GM19240 (cell line): Measurements from ENCODE around the gene KIF7.
"Not testable (repeated sequence)": the region's sequence is repeated elsewhere in the genome, so short reads cannot be mapped to it uniquely, and the experiment has no call there.

ENCODE experiments used
- DNase-seq: peaks from one replicate; pipeline ENCODE4 v3.0.0; 2011; ENCODE audit warnings: low spot score; ENCODE audit not compliant: insufficient read length

The KIF7 gene

DNA sequence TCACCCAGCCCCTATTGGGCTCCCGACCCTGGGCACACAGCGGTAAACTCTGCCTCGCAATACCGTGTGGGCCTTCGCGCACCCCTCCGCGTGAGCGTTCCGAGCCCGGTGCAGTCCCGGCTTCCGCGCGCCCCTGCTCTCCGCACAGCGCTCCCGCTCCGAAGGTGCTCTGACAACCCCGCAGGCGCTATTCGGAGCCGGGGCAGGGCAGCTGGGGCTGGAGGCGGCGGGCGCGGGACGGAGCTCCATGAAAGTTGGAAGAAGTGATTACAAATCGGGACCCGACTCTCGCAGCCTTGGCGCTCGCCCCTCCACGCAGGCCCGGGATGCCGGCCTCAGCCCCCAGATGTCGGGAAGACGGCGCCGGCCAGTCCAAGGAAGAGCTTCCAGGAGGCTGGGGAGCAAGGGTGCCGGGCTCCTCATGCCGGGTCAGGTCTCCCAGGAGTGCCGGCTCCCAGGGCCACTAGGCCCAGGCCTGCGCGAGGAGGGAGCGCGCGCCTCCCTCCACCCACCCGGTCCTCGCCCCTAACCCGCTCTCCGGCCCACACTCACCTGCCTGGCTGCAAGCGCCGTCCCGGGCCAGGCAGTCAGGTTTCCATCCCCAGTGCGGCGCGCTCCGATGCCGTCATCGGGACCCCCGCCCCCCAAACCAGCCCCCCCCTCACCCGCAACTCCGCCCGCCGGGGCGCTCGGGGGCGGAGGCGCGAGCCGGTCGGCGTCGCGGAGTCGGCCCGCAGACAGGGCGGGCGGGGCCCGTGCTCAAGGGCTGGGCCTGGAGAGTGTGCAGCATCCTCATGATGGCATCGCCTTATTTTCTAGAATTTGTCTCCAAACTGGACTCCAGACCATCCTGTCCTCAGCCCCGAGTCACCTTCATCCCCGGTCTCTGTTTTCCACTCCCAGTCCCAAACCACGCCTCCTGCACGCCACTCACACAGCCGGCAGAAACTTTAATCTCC, at the start of gene KIF7:
TSS of gene KIF7 (minus strand) at position 621 of the 959 bp plus-strand sequence. CDS start 2,537 bp downstream, outside the sequence.
- DNase-seq = peak; percentile 42

DNA sequence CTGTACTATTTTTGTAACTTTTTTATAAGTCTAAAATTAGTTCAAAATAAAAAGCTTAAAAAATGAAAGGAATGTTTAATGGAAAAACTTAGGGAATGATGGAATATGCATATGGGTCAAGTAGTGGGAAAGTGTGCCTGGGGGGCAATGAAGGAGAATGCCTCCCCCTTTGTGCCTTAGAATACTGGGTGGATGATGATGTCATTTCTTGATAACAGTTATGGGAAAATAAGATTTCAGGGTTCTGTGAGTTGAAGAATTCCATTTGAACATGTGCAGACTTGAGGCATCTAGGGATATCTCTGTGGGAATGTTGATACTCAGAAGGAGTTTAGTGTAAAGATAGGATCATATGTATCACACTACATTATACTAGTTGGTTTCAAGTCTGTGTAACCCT, 49.1 kb upstream of the KIF7 start:
- no peak for DNase-seq

DNA sequence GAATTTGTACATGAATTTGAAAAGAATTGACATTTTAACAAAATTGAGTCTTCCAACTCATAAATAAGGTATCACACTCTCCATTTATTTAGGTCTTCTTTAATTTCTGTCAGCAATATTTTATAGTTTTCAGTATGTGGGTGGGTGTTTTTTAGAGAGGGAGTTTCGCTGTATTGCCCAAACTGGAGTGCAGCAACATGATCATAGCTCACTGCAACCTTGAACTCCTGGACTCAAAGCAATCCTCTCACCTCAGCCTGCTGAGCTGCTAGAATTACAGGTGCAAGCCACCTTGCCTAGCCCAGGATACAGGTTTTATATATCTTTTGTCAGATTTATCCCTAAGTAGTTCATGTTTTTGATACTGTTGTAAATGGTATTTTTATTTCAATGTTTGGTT, 39.9 kb upstream of the KIF7 start:
- DNase-seq = no peak

DNA sequence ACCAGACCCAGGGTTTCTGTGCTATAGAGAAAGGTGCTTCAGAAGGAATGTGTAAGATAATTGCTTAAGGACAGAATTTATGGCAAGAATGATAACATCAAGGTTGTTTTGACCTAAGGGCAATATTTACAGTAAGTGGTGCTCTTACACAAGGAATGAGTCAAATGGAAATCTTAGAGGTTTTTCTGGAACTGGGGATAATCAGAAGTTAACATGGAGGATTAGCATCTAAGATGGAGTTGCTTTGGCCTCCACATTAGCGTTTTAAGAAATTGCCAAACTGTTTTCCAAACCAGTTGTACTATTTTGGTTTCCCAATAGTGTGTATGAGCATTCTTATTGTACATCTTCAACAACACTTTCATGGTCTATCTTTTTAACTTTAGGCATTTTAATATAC, 38.4 kb upstream of the KIF7 start:
- no peak for DNase-seq

GRCh38 chr15:89693091-89693490, 37.8 kb upstream of the KIF7 start:
- no peak for DNase-seq

DNA sequence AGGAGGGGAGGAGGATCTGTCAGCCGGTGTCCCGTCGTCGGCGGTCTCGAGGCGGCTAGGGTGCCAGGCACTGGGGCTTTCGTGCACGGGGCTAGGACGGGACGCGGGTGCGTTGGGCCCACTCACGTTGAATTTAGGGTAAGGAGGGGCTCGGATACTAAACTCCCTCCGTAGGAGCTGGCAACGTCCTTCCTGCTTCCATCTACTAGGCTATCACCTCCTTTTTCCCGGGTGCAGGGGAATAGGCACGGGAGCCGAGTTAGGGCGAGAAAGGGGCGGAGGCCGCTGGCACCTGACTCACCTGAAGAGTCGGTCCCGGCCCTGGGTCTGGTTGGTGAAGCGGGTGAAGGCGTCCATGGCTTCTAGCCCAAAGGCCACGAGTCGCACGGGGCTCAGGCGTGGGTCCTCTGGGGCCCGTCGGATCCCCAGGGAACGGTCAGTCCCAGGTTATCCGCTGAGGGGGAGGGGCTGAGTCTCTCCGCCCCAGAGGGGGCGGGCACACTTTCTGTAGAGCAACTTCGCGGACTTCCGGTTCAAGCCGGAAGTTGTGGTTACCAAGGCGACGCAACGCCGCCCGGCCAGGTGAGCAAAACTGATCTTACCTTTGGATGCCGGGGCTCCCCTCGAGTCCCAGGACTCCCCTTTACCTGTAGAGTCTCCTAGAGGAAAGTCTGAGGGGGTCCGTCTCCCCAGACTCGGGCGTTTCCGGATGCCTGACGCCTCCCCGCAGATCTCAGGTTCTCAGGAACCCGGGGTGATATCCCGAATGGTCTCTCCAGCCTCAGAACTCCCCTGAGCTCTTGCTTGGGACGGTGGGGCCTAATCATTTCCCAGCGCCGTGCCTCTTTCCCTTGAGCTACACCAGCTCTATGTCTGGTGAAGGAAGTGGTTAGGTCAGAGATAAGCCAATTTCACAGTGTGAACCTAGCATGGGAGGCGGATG, 35.3 kb upstream of the KIF7 start, which contains the start of the genes PEX11A and WDR93:
TSS of gene PEX11A (minus strand) at position 479 of the 943 bp plus-strand sequence. CDS start at position 357, 122 bp downstream.
TSS of gene WDR93 (plus strand) at position 536 of the 943 bp plus-strand sequence. CDS start 10,936 bp downstream, outside the sequence.
- DNase-seq = peak; percentile 40

- not testable (repeated sequence) for DNase-seq
These were observed 34.6 kb upstream of the KIF7 start for GRCh38 chr15:89689930-89690275.

DNA sequence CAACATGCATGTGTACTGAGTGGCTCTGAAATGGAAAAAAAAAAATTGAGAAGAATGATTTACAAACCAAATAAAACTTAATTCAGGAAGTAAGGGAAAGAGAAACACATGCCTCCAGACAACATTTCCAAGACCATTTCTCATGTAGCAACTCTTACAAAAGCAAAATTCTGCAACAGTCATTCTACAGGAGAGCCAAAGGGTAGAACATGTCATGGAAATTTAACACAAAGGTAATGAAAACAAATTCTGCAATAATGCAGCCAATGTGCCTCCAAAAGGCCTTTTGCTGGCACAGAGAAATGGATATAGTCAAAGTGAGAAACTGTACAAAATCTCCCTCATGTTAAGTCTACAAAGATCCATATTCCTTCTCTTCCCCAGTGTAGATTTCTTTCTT, 31.3 kb upstream of the KIF7 start:
- no peak for DNase-seq

DNA sequence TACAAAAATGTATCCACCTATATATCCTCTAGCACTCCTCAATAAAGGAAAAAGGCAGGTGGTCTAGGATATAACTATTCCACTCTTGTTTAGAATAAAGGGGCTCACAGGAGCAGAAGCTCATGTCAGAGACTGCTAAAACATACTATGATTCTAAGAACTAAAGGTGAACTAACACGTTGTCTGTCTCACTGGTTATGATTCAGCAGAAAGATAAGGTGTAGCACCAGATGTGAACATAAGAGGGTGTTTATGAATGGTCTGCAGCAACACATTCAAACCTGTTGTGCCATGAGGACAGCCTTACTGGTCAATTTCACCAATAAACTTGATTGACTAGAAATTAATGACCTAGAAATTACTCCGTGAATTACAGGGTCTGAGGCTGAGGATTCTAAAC, 30.7 kb upstream of the KIF7 start:
- DNase-seq = no peak

- no peak for DNase-seq
These were observed 25.9 kb upstream of the KIF7 start for GRCh38 chr15:89681146-89681545.

GRCh38 chr15:89680282-89680873, 25.1 kb upstream of the KIF7 start:
- no peak for DNase-seq

GRCh38 chr15:89679212-89679611, 23.9 kb upstream of the KIF7 start, which contains the start of gene PLIN1:
TSS of gene PLIN1 (minus strand) at chr15:89679367. CDS start at chr15:89677489, 1,878 bp downstream.
- no peak for DNase-seq

GRCh38 chr15:89677381-89677780, 22.1 kb upstream of the KIF7 start:
- no peak for DNase-seq

DNA sequence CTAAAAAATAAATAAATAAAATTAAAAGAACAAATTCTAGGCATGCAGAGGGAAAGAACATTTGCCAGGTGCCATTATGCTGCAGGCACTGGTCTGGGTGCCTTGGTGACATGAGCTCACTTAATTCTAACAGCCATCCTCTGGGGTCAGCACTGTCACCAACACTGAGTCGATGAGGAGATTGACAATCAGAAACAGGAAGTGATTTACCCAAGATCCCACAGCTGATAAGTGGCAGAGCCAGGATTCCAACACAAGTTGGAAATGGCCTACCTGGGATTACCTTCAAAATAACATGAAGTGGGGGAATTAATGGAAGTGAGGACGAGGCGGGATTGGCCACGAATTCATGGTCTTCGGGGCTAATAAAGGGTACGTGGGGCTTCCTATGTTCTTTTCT, 20.3 kb upstream of the KIF7 start:
- DNase-seq = no peak

- DNase-seq = no peak
These were observed 19.3 kb upstream of the KIF7 start for GRCh38 chr15:89674526-89674925.

GRCh38 chr15:89673165-89673512, 17.9 kb upstream of the KIF7 start:
- peak; percentile 48 for DNase-seq

DNA sequence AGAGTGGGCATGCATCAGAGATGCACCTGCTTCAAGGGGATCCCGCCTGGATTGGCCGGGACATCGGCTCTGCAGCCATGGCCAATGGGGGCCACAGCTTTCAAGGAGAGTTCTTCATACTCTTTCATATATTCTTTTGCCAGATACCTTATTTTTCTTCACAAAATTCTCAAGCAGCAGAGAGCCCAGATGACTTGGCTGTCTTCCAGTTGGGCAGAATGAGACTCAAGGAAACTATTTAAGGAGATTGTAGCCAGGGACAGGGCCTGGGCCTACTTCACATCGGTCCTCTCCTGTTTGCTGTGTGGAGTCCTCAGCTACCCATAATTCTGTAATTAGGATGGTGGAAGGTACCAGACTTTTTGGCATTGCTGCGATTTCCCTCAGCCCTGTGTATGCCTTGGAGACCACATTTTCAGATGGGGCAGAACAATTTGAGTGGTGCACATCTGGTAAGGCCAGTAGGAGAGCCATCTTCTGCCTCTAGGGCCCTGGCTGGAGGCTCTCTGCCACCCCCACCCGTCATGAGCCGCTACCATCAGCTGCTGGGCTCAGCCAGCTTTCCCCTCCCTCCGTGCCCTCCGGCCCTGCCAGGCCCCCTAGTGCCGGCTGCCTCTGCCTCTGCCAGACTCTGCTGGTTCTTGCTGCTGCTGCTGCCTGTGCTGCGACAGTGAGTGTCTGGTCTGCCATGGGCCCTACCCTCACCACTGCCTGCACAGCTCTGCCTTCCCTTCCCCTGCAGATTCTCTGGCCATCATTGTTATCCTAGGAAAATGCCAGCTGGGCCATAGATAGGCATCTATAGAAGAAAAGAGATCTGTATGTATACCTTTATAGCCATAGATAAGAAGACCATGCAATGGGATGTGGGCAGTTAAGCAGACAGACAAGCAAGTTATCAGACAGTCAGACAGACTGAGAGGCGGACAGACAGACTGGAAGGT, 17.2 kb upstream of the KIF7 start:
- DNase-seq = no peak

DNA sequence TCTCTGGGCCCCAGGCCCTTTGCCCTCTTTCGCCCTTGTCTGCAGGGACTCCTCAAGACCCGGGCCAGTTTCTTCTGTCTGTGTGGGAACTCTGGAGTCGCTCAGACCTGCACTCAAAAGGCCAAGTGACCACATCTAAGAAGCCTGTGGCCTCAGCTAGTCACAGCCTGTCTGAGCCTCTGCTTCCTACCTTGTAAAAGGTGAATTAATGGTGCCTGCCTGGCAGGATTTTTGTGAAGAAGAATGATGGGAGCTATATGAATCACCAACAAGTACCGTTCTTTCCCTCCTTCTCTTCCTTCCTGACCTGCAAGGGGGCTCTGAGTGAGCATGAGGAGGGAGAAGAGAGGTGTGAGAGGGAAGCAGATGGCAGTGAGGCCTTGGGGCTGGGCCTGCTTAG, 16.4 kb upstream of the KIF7 start:
- no peak for DNase-seq

DNA sequence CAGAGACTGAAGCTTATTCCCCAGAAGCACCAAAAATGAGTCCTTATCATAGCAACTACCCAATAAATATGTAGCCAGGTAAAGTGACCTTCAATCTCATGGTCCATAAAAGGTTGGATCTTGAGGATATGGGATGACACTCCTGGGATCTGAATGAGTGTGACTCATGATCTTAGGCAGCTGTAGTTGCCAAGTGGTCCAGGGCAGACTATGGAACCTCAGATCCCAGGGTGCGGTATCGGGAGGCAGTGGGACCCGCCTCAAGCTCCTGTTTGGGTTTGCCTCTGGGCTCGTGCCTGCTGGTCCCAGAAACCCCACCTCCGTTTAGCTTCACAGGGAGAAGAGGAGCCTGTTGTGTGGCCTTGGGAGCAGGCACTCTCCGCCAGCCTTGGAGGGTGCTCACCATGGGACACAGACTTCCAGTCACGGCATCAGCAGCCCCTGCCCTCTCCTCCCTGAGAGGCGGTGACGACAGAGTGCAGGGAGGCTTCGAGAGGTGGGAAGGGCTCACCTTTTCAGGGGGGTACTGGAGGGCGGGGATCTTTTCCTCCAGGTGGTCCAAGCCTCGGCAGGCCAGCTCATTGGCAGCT, 15.8 kb upstream of the KIF7 start:
- no peak for DNase-seq

- DNase-seq = no peak
These were observed 14.7 kb upstream of the KIF7 start for GRCh38 chr15:89669941-89670340.
